H1 (cell line): ENCODE results near the gene CALHM3. TPM values are rescaled to one million over a fixed set of nuclear protein-coding genes. Genes with fewer than 3 reads are reported as not detected.

Experiments used
- CBX5 ChIP-seq: fragments of 300-800, 300-1000 bp; sonication (generic); IDR thresholded peaks from 2 replicates; pipeline ENCODE4 v1.7.1; 2016; ENCODE audit warnings: antibody characterized with exemption, low read length, low read depth
- HDAC2 ChIP-seq, 2 experiments: fragments of 300-600 bp in 1 of 2; sonication (generic) in 1 of 2; IDR thresholded peaks; 2 replicates each; pipeline ENCODE4 v1.6.1; 2011 to 2012; ENCODE audit warnings: low read depth in 2 of 2, low read length in 2 of 2, mild to moderate bottlenecking in 2 of 2, moderate library complexity in 2 of 2, borderline replicate concordance in 1 of 2, inconsistent platforms in 1 of 2
- ZNF274 ChIP-seq: IDR thresholded peaks from 2 replicates; pipeline ENCODE4 v1.7.0; 2012; ENCODE audit warnings: low read length, borderline replicate concordance; ENCODE audit errors: extremely low read depth
- polyA plus RNA-seq, 7 experiments: library from polyadenylated mRNA; depleted of rRNA in 3 of 7; stranded (reverse) in 5 of 7; unstranded in 2 of 7; fragments of >200 nt in 5 of 7; fragments of 200-250 nt in 2 of 7; gene quantifications; 1 replicate in 5 of 7; 2 replicates in 1 of 7; 4 replicates in 1 of 7; pipeline versions ENCODE4 v1.2.1 to v1.2.3, GENCODE V29; 2011 to 2013; ENCODE audit warnings: missing spikeins in 2 of 7, mixed read lengths in 2 of 7
- total RNA-seq: library from RNA; stranded (reverse); fragmentation: NEBNext Ultra II Directional; extraction: Animal tissue kit (Norgen Biotek cat#: 25700); gene quantifications from 2 replicates; pipeline ENCODE4 v1.2.1, GENCODE V29; 2021

Gene CALHM3
- total and polyA plus RNA-seq, 2 of the 8 experiments (the other 6 are each of a cell fraction or from before 2014, with no cell fraction given), result 0.17 to 0.60 TPM

DNA sequence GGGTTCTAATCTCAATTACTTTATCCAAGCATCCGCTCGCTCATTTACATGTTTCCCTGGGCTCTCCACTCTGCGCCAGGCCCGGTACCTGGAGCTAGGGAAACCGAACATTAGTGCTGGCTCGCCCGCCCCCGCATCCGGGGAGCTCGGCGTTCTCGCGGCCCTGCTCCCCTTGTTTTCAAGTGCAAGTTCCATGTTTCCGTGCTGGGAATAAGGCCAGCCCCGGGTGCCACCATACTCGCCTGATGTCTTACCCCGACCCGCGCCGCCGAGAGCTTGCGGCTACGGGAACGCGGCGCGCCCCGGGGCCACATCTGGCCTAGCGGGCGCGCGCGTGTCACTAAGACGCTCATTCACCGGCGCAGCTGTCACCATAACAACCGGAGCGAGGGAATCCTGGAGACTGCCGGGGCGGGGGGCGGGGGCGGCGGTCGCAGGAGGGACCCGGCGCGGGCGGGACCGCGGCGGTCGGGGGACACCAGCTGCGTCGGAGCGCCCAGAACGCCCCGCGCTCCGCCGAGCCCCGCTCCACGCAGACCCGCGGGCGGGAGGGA, 14.4 kb upstream of the CALHM3 start, which contains the start of gene NEURL1 (continued):
- TF ChIP-seq HDAC2 (IDR thresholded peaks at IDR 0.05; ENCODE audit: borderline replicate concordance in 1 of 2, low read depth in 2 of 2, low read length in 2 of 2), result no peak
- no peak for TF ChIP-seq CBX5
- TF ChIP-seq ZNF274, result no peak
